ENCODE measurements around the gene ACKR3.

Gene ACKR3

GRCh38 chr2:236616031-236616430 lies 46.4 kb downstream of the ACKR3 start:
- no peak for DNase-seq

DNA sequence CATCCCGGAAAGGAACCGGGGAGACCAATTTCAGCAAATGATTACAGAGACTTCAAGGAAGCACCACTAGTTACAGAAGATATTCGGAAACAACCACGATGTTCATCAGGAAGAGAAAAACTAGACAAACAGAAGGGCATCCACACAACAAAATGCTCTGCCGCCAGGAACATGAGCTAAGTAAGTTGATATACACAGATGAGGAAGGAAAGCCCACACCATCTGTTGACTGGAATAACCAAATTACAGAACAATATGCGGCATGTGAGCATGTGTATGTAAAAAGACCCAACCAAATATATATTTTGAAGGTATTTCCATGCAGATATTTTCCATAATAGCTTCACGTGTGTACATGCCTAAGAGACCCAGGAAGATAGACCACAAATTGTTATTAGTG lies 47.0 kb downstream of the ACKR3 start:
- no peak for DNase-seq

GRCh38 chr2:236617221-236617737 lies 47.7 kb downstream of the ACKR3 start:
- DNase-seq = no peak

DNA sequence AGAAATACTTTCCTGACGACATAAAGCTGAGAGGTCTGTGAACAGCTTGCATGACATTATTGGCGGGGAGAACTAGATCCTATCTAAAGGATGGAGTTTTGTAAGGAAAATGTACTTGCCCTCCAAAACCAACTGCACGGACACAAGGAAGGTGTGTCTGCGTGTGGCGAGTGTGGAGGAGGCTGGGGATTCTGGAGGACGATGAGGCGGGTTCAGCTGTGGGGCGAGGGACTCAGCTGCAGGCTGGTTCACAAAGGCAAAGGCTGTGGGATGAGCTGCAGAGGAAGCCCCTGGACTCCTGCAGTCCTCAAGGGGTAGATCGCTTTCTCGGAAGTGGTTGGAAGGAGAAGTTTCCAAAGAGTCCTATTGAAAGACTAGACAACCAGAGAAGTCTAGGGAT lies 48.2 kb downstream of the ACKR3 start:
- DNase-seq = no peak

DNA sequence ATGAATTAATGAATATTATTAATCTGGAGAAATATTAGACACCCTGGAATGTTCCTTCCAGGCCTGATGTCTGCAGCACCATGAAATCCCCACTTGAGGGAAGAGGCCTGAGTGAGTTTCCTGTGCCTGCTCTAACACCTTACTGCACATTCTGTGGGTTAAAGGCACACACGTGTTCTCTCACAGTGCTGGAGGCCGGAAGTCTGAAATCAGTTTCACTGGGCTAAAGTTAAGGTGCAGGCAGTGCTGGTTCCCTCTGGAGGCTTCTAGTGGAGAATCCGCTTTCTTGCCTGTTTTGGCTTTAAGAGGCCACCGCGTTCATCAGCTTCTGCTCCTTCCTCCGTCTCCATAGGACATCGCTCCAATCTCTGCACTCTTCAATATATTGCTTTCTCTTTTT lies 48.7 kb downstream of the ACKR3 start:
- no peak for DNase-seq

DNA sequence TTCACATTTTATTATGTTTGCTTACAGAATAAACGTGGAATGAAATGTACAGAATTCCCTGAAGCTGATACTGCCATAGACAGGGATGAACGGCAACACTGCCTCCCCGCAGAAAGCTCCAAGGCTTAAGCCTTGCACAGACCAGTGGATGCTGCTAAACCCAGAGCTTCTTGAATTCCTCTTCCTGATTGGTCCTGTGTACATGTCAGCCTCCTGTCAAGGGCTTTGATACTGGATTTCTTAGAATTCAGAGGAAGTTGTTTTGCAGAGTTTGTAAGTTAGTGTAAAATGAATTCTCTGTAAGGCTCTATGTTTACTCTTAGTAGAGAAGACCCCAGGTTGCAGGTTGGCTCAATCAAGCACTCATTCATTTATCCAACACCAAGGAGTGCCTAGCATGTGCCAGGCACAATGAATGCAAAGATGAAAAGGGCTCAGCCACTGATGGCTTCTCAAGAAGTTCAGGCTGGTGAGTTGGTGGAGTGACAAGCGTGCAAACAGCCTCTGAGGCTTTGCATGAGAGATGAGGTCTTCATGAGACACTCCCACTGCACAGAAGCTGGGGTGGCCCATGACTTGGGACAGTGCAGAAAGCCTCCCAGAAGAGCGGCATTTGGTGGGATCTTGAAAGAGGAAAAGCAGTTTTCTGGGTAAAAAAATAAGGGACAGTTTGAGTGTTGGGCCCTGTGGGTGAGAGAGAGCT lies 50.4 kb downstream of the ACKR3 start:
- no peak for DNase-seq

- no peak for DNase-seq
Observed at GRCh38 chr2:236621786-236622185, 52.2 kb downstream of the ACKR3 start.

DNA sequence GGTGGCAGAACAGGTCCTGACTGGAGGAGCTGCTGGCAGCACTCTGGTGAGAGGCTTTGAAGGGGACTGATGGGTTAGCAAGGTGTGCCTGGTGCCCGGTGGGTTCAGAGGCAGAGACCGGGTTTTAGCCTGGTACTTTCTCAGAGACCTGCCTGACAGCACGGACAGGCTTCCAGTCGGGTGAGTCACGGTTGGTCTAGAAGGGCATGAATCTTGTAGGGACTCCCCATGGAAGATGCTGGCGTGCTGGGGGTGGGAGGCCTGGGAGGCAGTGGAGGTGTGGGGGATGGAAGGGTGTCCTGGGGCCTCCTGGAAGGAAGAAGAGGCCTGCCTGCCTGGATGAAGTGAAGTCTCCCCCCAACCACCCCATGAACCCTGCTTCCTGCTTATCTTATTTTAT lies 52.6 kb downstream of the ACKR3 start:
- DNase-seq = no peak

DNA sequence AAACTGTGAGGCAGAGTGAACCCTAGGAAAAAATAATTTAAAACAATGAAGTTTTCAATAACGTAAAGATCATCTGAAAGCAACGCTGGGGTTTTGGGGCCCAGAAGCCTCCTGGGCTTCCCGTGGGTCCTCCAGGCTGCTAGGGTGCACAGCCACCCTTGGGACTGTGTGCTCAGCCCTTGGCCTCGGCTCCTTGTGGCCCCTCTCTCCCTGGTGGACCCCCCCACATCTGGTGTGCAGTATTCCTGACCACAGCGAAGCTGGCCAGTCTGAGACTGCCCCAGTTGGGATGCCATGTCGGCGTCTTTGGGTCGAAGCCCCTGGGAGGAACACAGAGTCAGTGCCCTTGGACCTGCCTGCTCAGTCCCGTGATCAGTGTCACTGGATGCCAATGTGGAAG lies 53.0 kb downstream of the ACKR3 start:
- no peak for DNase-seq

DNA sequence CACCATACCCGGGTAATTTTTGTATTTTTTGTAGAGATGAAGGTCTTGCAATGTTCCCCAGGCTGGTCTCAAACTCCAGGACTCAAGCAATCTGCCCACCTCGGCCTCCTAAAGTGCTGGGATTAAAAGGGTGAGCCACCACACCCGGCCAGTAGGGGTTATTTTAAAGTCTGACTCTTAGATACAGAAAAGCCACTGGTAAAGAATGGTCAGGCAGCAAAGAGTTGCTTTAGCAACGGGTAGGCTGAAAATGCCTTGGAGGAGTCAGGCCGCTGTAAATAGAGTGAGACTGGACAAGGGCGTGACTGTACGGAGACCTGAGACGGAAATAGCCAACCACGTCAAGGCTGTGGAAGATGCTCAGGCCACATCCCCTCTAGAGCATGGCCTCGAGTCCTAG lies 54.2 kb downstream of the ACKR3 start:
- DNase-seq = no peak

- no peak for DNase-seq
Observed at GRCh38 chr2:236625156-236625690, 55.6 kb downstream of the ACKR3 start.

DNA sequence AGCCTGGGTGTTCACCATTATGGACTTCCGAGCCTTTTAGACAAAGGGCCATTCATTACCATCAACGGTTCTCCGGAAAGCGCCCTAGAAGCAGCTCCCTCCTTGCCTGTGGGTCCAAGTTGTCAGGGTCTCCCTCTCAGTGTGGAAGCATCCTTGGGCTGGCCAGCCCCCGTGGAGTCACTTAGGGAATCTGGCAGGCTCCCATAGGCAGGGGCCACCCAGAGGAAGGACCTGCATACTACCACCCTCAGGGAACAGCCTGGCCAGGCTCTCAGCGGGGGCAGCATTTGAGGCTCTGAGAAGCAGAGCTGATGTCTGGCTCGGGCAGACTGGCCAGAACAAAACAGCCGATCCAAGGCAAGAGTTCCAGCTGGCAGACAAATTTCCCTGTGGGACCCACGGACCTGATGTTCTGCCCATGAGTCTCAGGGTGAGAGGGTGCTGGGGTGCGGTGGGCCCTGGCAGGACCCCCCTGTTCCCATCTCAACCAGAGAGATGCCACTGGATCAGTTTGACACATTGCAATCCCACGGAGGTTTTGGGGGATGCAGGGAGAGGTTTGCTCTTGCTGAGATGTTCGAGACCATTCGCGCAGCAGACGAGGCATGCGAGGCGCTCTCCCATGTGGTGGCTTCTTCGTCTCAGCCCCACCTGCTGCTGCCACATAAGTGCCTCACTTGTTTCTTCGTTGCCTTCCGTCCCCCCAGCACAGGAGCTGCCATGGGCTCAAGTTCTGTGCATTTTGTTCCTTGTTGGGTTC lies 56.9 kb downstream of the ACKR3 start:
- no peak for DNase-seq

- no peak for DNase-seq
Observed at GRCh38 chr2:236627193-236627592, 57.6 kb downstream of the ACKR3 start.

DNA sequence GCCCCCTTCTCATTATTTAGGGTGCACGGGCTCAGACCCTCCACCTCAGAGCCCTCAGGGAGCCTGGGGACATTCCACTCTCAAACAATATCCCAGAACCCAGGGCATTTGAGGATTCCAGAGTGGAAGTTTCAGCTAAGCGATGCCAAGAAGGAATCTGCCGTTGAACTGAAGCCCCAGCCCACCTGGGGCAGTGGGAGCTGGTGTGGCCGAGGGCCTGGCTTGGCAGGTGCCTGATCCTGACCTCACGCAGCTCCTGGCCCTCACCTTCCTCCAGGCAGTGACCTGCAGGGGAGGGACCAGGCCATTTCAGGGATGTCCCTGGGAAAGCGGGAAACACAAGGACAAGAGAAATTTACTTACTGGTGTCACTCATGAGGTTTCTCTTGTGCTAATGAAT lies 58.2 kb downstream of the ACKR3 start:
- DNase-seq = no peak

- no peak for DNase-seq
Observed at GRCh38 chr2:236628256-236628901, 58.8 kb downstream of the ACKR3 start.

DNA sequence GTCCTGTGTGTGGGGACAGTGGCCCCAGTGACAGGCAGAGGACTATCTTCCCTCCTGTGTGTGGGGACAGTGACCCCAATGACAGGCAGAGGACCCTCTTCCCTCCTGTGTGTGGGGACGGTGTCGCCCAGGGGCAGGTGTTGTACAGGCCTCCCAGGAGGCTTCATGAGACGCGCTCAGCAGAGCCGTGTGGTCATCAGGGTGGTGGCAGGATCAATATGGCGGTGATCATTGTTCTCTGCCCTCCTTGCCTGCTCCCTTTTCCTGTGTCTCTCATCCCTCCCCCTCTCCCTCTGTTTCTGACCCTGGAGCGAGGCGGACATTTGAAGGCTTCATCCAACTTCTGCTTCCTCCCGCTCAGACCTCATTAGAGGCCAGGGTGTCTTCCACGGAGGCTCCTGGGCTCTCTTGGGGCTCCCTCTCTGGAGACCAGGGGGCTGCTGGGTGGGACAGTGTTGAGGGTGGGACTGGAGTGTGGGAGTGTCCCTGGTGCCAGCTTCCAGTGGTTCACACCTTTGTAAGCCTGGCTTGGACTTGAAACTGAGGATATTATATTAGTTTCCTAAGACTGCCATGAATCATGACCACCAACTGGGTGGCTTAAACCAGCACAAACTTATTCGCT lies 59.5 kb downstream of the ACKR3 start:
- DNase-seq = no peak

DNA sequence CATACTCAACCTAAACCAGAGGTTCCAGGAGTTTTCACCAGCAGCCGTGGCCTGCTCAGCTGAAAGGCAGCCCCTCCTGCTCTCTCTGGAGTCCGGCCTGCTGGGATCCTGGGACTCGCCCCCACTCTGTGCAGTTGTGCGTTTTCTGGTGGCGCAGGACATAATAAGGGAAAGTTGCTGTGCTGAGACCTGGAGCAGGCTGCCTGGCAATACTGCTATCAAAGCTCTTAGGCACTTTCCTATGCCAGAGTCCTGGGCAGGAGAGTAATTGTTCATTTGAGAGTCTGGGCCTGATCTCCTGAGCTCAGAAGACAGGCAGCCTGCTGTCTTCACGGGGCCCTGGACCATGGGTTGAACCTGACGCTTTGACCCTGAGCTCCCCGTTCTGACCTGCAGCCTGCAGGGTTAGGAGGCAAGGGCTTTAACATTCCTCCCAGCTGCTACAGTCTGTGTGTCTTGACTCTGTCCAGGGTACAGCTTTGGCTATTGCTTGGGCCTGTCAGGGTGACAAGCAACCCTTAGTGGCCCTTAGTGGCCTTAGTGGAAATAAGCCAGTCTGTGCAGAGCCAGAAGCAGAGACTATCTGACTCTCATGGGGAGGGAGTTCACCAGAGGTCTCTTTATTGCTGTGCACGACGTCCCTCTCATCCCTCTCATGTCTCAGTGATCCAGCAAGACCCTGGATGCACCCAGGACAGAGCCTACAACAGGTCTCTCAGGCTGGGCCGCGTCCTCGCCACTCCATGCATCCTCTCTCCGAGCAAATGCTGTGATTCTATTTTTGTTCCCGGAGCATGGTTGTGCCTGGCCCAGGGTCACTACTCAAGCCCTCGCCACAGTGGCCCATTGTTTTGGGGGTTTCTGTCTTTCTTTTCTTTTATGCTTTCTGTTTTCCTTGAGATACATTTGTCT lies 60.6 kb downstream of the ACKR3 start:
- DNase-seq = no peak

GRCh38 chr2:236631281-236631855 lies 61.7 kb downstream of the ACKR3 start:
- no peak for DNase-seq

GRCh38 chr2:236631856-236632291 lies 62.2 kb downstream of the ACKR3 start:
- no peak for DNase-seq
